ENCODE results near the gene NRBP1.

DNA sequence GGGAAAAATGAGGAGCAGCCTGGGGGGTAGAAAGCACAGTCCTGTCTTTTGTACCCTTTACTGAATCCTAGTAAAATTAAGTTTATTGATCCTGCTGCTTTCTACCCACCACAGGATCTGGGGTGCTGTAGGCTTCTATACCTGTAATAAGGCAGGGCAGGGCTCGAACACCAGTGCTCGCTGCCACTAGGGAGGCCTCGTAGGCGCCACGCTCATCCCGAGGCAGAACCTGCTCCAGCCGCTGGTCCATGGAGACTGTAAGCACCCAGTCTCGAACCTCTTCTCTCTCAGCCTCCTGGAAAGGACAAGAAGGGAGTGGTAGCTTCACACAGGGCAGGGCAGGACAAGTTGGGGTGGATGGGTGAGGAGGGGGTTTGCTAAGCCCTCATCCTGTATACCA is 16.7 kb downstream of the NRBP1 start:
- TF ChIP-seq, protein P1, sequence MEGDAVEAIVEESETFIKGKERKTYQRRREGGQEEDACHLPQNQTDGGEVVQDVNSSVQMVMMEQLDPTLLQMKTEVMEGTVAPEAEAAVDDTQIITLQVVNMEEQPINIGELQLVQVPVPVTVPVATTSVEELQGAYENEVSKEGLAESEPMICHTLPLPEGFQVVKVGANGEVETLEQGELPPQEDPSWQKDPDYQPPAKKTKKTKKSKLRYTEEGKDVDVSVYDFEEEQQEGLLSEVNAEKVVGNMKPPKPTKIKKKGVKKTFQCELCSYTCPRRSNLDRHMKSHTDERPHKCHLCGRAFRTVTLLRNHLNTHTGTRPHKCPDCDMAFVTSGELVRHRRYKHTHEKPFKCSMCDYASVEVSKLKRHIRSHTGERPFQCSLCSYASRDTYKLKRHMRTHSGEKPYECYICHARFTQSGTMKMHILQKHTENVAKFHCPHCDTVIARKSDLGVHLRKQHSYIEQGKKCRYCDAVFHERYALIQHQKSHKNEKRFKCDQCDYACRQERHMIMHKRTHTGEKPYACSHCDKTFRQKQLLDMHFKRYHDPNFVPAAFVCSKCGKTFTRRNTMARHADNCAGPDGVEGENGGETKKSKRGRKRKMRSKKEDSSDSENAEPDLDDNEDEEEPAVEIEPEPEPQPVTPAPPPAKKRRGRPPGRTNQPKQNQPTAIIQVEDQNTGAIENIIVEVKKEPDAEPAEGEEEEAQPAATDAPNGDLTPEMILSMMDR (IDR thresholded peaks at IDR 0.05; ENCODE audit: control extremely low read depth in 1 of 3, insufficient read depth in 1 of 3, low read depth in 1 of 3, low read length in 3 of 3) = no peak
- TF ChIP-seq CBX8 (IDR thresholded peaks at IDR 0.05; ENCODE audit: borderline replicate concordance, low read depth, low read length) (no peak), SIN3A (conservative IDR thresholded peaks at IDR 0.05 in 1 of 2, IDR thresholded peaks at IDR 0.05 in 1 of 2; ENCODE audit: low read depth in 1 of 2, low read length in 2 of 2) (no peak), RAD21 (IDR thresholded peaks at IDR 0.05 in 1 of 2, conservative IDR thresholded peaks at IDR 0.05 in 1 of 2; ENCODE audit: low read depth in 2 of 2, low read length in 2 of 2) (no peak), POLR2A (IDR thresholded peaks at IDR 0.05; ENCODE audit: control extremely low read depth in 1 of 2, low read depth in 2 of 2, low read length in 2 of 2) (no peak), USF2 (IDR thresholded peaks at IDR 0.05; ENCODE audit: low read length) (no peak), CEBPB (IDR thresholded peaks at IDR 0.05; ENCODE audit: low read depth, low read length) (no peak), EP300 (IDR thresholded peaks at IDR 0.05; ENCODE audit: borderline replicate concordance in 1 of 2, low read depth in 2 of 2, low read length in 2 of 2) (no peak), TAF1 (IDR thresholded peaks at IDR 0.05; ENCODE audit: low read depth, low read length) (no peak), GTF2F1 (IDR thresholded peaks at IDR 0.05; ENCODE audit: borderline replicate concordance, low read depth, low read length) (no peak), TEAD4 (IDR thresholded peaks at IDR 0.05; ENCODE audit: low read depth, low read length) (no peak), POLR2AphosphoS5 (IDR thresholded peaks at IDR 0.05; ENCODE audit: low read depth, low read length) (no peak), EZH2 (IDR thresholded peaks at IDR 0.05; ENCODE audit: low read depth, low read length, severe bottlenecking) (no peak), MAX (IDR thresholded peaks at IDR 0.05) (no peak)

Measured in H1 (cell line).